PFSK-1 (cell line): Measurements from ENCODE around the gene BCAS1.

Experiments used
- POLR2AphosphoS5 ChIP-seq: IDR thresholded peaks from 2 replicates; pipeline ENCODE4 v1.6.1; 2012; ENCODE audit warnings: low read depth, mild to moderate bottlenecking, control low read depth, low read length, moderate library complexity
- SIN3A ChIP-seq: IDR thresholded peaks from 2 replicates; pipeline ENCODE4 v1.6.1; 2012; ENCODE audit warnings: mild to moderate bottlenecking, low read length, moderate library complexity, borderline replicate concordance; ENCODE audit not compliant: insufficient read depth
- TAF1 ChIP-seq: IDR thresholded peaks from 2 replicates; pipeline ENCODE4 v1.6.1; 2012; ENCODE audit warnings: low read length, control low read depth, borderline replicate concordance; ENCODE audit not compliant: insufficient read depth
- TF ChIP-seq, protein P1 (sequence below), 2 experiments: IDR thresholded peaks; 2 replicates each; pipeline versions ENCODE4 v1.6.1 to v1.8.0; 2011 to 2012; ENCODE audit warnings: low read depth in 2 of 2, low read length in 2 of 2, control low read depth in 1 of 2, inconsistent platforms in 1 of 2, mild to moderate bottlenecking in 1 of 2, moderate library complexity in 1 of 2; ENCODE audit not compliant: insufficient read depth in 1 of 2

DNA sequence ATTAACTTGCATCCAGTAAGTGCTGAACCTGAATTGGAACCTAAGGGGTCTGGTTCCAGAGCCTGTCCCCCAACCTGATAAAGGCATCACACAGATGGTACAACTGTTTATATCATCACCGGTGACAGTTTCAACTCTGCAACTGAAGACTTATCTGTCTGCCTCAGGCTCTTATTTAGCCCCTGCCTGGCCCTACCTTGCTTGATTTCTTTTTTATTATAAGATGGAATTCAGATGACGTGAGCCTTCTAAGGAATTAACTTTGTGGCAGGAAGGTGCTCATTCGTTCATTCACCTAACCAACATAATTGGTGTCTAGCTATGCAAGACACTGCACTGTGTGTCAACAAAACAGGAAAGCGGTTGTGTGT lies 175.0 kb downstream of the BCAS1 start:
- no peak for TF ChIP-seq POLR2AphosphoS5
- TF ChIP-seq TAF1, result no peak
- TF ChIP-seq SIN3A, result no peak
- TF ChIP-seq, protein P1, sequence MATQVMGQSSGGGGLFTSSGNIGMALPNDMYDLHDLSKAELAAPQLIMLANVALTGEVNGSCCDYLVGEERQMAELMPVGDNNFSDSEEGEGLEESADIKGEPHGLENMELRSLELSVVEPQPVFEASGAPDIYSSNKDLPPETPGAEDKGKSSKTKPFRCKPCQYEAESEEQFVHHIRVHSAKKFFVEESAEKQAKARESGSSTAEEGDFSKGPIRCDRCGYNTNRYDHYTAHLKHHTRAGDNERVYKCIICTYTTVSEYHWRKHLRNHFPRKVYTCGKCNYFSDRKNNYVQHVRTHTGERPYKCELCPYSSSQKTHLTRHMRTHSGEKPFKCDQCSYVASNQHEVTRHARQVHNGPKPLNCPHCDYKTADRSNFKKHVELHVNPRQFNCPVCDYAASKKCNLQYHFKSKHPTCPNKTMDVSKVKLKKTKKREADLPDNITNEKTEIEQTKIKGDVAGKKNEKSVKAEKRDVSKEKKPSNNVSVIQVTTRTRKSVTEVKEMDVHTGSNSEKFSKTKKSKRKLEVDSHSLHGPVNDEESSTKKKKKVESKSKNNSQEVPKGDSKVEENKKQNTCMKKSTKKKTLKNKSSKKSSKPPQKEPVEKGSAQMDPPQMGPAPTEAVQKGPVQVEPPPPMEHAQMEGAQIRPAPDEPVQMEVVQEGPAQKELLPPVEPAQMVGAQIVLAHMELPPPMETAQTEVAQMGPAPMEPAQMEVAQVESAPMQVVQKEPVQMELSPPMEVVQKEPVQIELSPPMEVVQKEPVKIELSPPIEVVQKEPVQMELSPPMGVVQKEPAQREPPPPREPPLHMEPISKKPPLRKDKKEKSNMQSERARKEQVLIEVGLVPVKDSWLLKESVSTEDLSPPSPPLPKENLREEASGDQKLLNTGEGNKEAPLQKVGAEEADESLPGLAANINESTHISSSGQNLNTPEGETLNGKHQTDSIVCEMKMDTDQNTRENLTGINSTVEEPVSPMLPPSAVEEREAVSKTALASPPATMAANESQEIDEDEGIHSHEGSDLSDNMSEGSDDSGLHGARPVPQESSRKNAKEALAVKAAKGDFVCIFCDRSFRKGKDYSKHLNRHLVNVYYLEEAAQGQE (IDR thresholded peaks at IDR 0.05; ENCODE audit: insufficient read depth in 1 of 2, low read depth in 2 of 2, low read length in 2 of 2), result no peak
